AG04449 (cell line): Measurements from ENCODE around the gene ACER3.

ENCODE experiments used
- CTCF ChIA-PET: fragments of 350-600 bp; formaldehyde crosslinking; extraction: SDS; loops from one replicate; lab custom pipeline; 2021; ENCODE audit warnings: antibody characterized with exemption; lab: Yijun Ruan, JAX
- POLR2A ChIA-PET: fragments of 400-600, 350-600 bp; formaldehyde crosslinking; extraction: SDS; loops from one replicate; lab custom pipeline; 2020; ENCODE audit warnings: antibody characterized with exemption, inconsistent platforms; lab: Yijun Ruan, JAX
- DNase-seq: peaks from one replicate; pipeline ENCODE4 v3.0.0-alpha.2; 2010; ENCODE audit warnings: low read depth, low spot score
- H3K4me3 ChIP-seq: 2 replicates; pipeline ENCODE4 v1.5.1; 2011; ENCODE audit warnings: low read depth, mild to moderate bottlenecking, control low read depth, low read length
- CTCF ChIP-seq: IDR thresholded peaks from one replicate; pipeline ENCODE4 v1.5.1; 2011; ENCODE audit warnings: mild to moderate bottlenecking, moderate library complexity, low read length, control low read depth, inconsistent platforms; ENCODE audit not compliant: insufficient read depth; ENCODE audit errors: missing control alignments

Gene ACER3

GRCh38 chr11:77071077-77071476 is 210.4 kb downstream of the ACER3 start:
- DNase-seq, result no peak
- H3K4me3 ChIP-seq, result no peak overlapping the region
- CTCF ChIA-PET, result interaction anchor here (1.7 to 2.2 kb wide), 2 partner anchors 23 to 30 kb away, joined by 3 to 11 read pairs; no protein-coding TSS in a partner anchor
- POLR2A ChIA-PET, result no interaction called here
- TF ChIP-seq CTCF, result no peak

GRCh38 chr11:77071671-77072605 is 211.2 kb downstream of the ACER3 start:
- no peak overlapping the region for H3K4me3 ChIP-seq
- ChIA-PET POLR2A (no interaction called here), CTCF (interaction anchor here (4.5 kb wide), 1 partner anchor 19 kb away, joined by 64 read pairs; no protein-coding TSS in a partner anchor)
- no peak for TF ChIP-seq CTCF
- DNase-seq, result no peak

GRCh38 chr11:77072851-77073327 is 212.2 kb downstream of the ACER3 start:
- ChIA-PET CTCF (interaction anchor here (0.7 to 4.5 kb wide), 9 partner anchors 10 to 49 kb away, joined by 3 to 64 read pairs (median 4); no protein-coding TSS in a partner anchor), POLR2A (interaction anchor here (1.4 to 1.9 kb wide), 2 partner anchors 10 to 25 kb away, joined by 5 to 8 read pairs; no protein-coding TSS in a partner anchor)
- no peak for DNase-seq
- TF ChIP-seq CTCF, result no peak
- H3K4me3 ChIP-seq, result no peak overlapping the region

GRCh38 chr11:77073328-77074001 is 212.7 kb downstream of the ACER3 start:
- POLR2A ChIA-PET, result interaction anchor here (1.4 to 1.9 kb wide), 2 partner anchors 9 to 26 kb away, joined by 5 to 8 read pairs; no protein-coding TSS in a partner anchor
- H3K4me3 ChIP-seq, result no peak overlapping the region
- CTCF ChIA-PET, result interaction anchor here (0.7 to 4.5 kb wide), 9 partner anchors 9 to 49 kb away, joined by 3 to 64 read pairs (median 4); no protein-coding TSS in a partner anchor
- DNase-seq, result peak; percentile 49
- TF ChIP-seq CTCF, result peak; percentile 61

GRCh38 chr11:77074205-77074604 is 213.5 kb downstream of the ACER3 start:
- DNase-seq, result no peak
- TF ChIP-seq CTCF, result no peak
- CTCF ChIA-PET, result interaction anchor here (3.4 to 4.5 kb wide), 2 partner anchors 17 to 26 kb away, joined by 13 to 64 read pairs; no protein-coding TSS in a partner anchor
- POLR2A ChIA-PET, result interaction anchor here (1.4 to 1.9 kb wide), 2 partner anchors 8 to 27 kb away, joined by 5 to 8 read pairs; no protein-coding TSS in a partner anchor
- H3K4me3 ChIP-seq, result no peak overlapping the region
